Right atrium auricular region (tissue), 2 donors: ENCODE data around the gene PAX8. TPM values are rescaled to one million over a fixed set of nuclear protein-coding genes. Genes with fewer than 3 reads are reported as not detected.

ENCODE experiments used
- DNase-seq: peaks from one replicate; pipeline ENCODE4 v3.0.0-alpha.2; 2019; ENCODE audit warnings: low spot score
- H3K27ac ChIP-seq, 2 donors: fragments of 200-600 bp; sonication (generic); 1 replicate in 1 of 2; 2 replicates in 1 of 2; pipeline ENCODE4 v1.5.1; 2016 to 2019
- H3K27me3 ChIP-seq, 2 donors: fragments of 200-600 bp; sonication (generic); one replicate each; pipeline versions ENCODE4 v1.5.1 to v1.6.0; 2017 to 2019
- H3K36me3 ChIP-seq: fragments of 200-600 bp; sonication (generic); one replicate; pipeline ENCODE4 v1.5.1; 2016
- H3K4me1 ChIP-seq, 2 donors: fragments of 200-600 bp; sonication (generic); one replicate each; pipeline versions ENCODE4 v1.5.1 to v1.6.0; 2017 to 2019
- H3K4me3 ChIP-seq, 2 donors: fragments of 200-600 bp; sonication (generic); 1 replicate in 1 of 2; 2 replicates in 1 of 2; pipeline ENCODE4 v1.5.1; 2017 to 2019; ENCODE audit warnings: mild to moderate bottlenecking in 1 of 2, moderate library complexity in 1 of 2
- H3K9me3 ChIP-seq, 2 donors: fragments of 200-600 bp; sonication (generic); one replicate each; pipeline ENCODE4 v1.5.1; 2019
- CTCF ChIP-seq, 2 donors: fragments of 200-600 bp; sonication (generic); IDR thresholded peaks; one replicate each; pipeline ENCODE4 v1.5.1; 2019; ENCODE audit warnings: antibody characterized with exemption in 2 of 2
- total RNA-seq, 2 donors: library from RNA; depleted of rRNA; stranded (reverse); fragments of >200 nt; gene quantifications; one replicate each; pipeline ENCODE4 v1.1.0, GENCODE V29; 2016

The PAX8 gene
- total RNA-seq, 2 donors from 2014 or later = 0.37 to 1.2 TPM

- Histone ChIP-seq H3K4me3 (no peak overlapping the region), H3K36me3 (no peaks in the 10 kb centered on the region), H3K27me3 (no peaks in the 10 kb centered on the region), H3K4me1 (no peaks in the 10 kb centered on the region), H3K9me3 (no peaks in the 10 kb centered on the region), H3K27ac (no peak overlapping the region)
- DNase-seq = no peak
- no peak for TF ChIP-seq CTCF (IDR thresholded peaks at IDR 0.05)
Observed at GRCh38 chr2:113264713-113265403, 13.9 kb downstream of the PAX8 start.

GRCh38 chr2:113263546-113263945 is 15.2 kb downstream of the PAX8 start:
- DNase-seq = no peak
- Histone ChIP-seq H3K27me3 (no peaks in the 10 kb centered on the region), H3K4me1 (peaks cover 0 to 1% of the 10 kb centered on the region in 2 donors), H3K4me3 (no peak overlapping the region), H3K9me3 (no peaks in the 10 kb centered on the region), H3K27ac (no peak overlapping the region), H3K36me3 (no peaks in the 10 kb centered on the region)
- TF ChIP-seq CTCF (IDR thresholded peaks at IDR 0.05) = no peak

GRCh38 chr2:113260991-113261390 is 17.7 kb downstream of the PAX8 start:
- DNase-seq = no peak
- TF ChIP-seq CTCF (IDR thresholded peaks at IDR 0.05) = no peak
- no peak overlapping the region for H3K27ac ChIP-seq

GRCh38 chr2:113258471-113259147 is 20.1 kb downstream of the PAX8 start:
- peaks cover 0 to 17% of the 10 kb centered on the region in 2 donors for H3K4me1 ChIP-seq
- no peak overlapping the region for H3K4me3 ChIP-seq
- DNase-seq = no peak
- H3K9me3 ChIP-seq = no peaks in the 10 kb centered on the region
- H3K27me3 ChIP-seq = no peaks in the 10 kb centered on the region
- no peaks in the 10 kb centered on the region for H3K36me3 ChIP-seq
- TF ChIP-seq CTCF (IDR thresholded peaks at IDR 0.05) = no peak
- H3K27ac ChIP-seq = no peak overlapping the region

More at GRCh38 chr2:113260991-113261390, 17.7 kb downstream of the PAX8 start:
- H3K4me1 ChIP-seq = peaks cover 0 to 17% of the 10 kb centered on the region in 2 donors
- no peaks in the 10 kb centered on the region for H3K36me3 ChIP-seq
- H3K9me3 ChIP-seq = no peaks in the 10 kb centered on the region
- H3K4me3 ChIP-seq = no peak overlapping the region
- no peaks in the 10 kb centered on the region for H3K27me3 ChIP-seq

GRCh38 chr2:113257516-113258264 is 21.0 kb downstream of the PAX8 start:
- DNase-seq = no peak
- Histone ChIP-seq H3K27me3 (no peaks in the 10 kb centered on the region), H3K27ac (no peak overlapping the region), H3K36me3 (no peaks in the 10 kb centered on the region), H3K4me3 (no peak overlapping the region), H3K9me3 (no peaks in the 10 kb centered on the region), H3K4me1 (peaks cover 0 to 17% of the 10 kb centered on the region in 2 donors)
- no peak for TF ChIP-seq CTCF (IDR thresholded peaks at IDR 0.05)
